RKO (cell line): ENCODE measurements around the gene TAS2R3.
"Not testable (repeated sequence)": the region's sequence is repeated elsewhere in the genome, so short reads cannot be mapped to it uniquely, and the experiment has no call there.

Experiments used
- DNase-seq: peaks from one replicate; pipeline ENCODE4 v3.0.0-alpha.2; 2016; ENCODE audit warnings: low spot score

TAS2R3 gene, protein sequence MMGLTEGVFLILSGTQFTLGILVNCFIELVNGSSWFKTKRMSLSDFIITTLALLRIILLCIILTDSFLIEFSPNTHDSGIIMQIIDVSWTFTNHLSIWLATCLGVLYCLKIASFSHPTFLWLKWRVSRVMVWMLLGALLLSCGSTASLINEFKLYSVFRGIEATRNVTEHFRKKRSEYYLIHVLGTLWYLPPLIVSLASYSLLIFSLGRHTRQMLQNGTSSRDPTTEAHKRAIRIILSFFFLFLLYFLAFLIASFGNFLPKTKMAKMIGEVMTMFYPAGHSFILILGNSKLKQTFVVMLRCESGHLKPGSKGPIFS

GRCh38 chr7:141763797-141764196 is at the start of gene TAS2R3:
Gene TAS2R3, plus strand, starts transcription at chr7:141764097. Its CDS starts 62 bp downstream, at chr7:141764159.
- DNase-seq: no peak

- no peak for DNase-seq
These were observed 49.3 kb upstream of the TAS2R3 start for GRCh38 chr7:141714571-141714970.

DNA sequence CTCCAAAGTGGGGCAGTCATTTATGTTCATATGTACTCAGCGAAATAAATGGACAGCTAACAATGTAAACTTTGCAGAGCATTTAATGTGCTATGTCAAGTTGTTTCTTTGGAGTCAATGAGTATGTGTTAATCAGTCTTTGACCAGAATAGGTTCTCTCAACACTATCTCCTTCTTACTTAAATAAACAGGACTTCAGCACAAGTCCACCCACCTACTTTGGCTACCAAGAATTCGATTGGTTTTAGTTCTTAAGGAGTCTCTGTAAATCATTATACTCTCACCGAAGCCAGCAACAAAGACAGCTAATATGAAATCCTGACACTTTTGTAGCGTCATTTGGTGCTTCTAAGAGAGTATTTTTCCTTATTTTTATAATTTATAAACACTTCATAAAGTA is 48.9 kb upstream of the TAS2R3 start:
- no peak for DNase-seq

DNA sequence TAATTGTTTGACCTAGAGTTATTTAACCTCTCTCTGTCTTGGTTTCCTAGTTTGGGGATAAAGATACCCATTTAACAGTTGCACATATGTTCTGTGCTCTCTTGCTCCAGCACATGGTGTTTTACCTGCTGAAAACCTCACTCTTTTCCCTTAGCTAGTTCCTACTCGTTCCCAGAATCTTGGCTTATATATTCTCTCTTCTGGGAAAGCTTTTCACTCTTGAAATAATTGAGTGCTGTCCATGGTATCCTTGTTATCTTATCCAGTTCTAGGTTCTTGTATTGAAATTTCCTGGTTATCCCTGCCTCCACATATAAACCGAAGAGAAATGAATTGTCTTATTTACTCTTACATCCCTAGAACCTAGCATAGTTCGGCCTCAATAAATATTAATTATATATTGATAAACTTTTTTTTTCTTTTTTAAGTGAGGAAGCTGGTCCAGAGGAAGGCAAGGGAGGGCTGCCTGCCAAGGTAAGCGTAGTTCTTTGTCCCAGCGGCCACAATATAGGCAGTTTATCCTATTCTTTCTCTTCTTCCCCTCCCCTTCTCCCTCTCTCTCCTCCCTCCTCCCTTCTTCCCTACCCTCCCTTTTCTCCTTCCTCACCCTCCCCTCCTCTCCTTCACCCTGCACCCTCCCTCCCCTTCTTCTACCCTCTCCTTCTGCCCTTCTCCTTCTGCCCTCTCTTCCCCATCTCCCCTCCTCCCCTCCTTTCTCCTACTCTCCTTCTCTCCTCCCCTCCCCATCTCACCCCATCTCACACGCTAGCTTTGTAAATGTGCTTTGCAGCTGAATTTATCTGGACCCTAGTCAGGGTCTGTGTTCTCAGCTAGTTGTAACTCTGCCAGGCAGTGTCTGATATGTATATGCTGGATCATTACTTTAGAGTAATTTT is 47.9 kb upstream of the TAS2R3 start:
- DNase-seq: no peak

DNA sequence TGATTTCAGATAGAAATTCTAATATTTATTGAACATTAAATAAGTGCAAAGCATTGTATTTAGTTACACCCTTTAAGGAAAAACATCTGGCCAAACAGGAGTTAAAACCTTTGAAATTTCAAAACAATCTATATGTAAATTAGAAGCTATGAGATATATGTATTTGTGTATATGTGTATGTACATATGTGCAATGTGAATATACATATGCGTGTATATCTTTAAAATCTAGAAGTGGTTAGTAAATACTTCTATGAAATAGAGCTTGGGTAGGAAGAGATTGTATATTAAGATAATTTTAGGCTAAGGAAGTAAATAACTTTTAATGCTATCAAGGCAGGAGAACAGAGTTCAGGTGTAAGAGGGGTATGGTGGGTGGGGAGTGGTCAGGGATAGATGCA is 46.4 kb upstream of the TAS2R3 start:
- DNase-seq: no peak

DNA sequence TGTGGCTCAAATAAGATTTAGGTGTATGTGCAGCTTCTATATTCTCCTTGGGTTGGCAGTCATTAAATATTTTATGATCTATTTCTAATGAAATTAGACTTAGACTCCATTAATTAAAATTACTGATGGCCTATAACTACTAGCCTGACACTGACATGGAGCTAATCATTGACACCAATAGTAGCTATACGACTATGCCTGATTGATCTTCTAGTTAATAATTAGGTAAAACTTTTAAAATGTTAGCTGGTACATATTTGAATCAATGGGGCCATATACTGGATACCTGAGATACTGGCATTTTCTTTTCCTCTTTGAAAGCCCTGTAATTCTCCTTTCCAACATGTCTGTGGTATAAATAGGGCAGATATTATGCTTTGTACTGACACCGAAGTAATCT is 41.4 kb upstream of the TAS2R3 start:
- DNase-seq: no peak

GRCh38 chr7:141729020-141729419 is 34.9 kb upstream of the TAS2R3 start:
- no peak for DNase-seq

- DNase-seq: no peak
These were observed 32.3 kb upstream of the TAS2R3 start for GRCh38 chr7:141731476-141732149.

DNA sequence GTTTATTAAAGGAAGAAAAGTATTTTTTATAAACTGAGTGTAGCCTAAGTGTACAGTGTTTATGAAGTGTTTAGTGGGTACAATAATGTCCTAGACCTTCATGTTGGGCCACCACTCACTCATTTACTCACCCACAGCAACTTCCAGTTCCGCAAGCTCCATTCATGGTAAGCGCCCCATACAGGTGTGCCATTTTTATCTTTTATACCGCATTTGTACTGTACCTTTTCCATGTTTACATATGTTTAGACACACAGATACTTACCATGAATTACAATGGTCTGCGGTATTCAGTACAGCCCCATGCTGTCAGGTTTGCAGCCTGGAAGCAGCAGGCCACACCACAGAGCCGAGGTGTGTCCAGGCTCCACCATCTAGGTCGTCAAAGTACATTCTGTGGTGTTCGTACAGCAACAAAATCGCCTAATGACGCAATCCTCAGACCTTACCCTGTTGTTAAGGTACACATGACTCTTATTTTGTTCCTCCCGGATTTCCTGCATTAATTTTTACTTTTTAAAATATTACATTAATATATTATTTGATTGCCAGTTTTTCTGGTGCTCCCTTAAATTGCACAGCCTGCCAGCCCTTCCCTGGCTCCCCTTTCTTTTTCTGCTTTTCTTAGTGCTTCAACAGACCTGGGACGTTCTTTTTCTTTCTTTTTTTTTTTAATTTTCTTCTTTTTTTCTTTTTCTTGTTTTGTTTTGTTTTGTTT is 26.6 kb upstream of the TAS2R3 start:
- peak; percentile 63 for DNase-seq

GRCh38 chr7:141737836-141738591 is 25.9 kb upstream of the TAS2R3 start, which contains the start of gene SSBP1:
Gene SSBP1, plus strand, starts transcription at chr7:141738358. Its CDS starts 809 bp downstream, at chr7:141739167.
- DNase-seq: peak; percentile 99

DNA sequence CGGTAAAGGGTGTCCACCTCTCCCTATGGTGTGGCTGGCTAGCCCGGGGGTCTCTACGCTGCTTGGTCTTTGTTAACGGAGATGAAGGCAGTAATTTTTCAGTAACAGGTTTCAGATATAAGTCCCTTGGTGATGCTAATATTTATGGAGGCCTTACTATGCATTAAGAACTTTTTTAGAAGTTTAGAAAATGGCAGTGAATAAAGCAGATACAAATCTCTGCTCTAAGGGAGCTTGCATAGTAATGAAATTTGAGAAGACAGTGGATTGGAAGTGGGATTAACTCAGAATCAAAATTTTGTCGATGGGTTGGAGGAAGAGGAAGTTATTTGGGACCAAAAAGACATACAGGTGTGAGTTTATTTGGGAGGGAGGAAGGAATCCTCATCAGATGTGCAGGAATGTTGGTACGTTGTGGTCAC is 25.3 kb upstream of the TAS2R3 start:
- no peak for DNase-seq

- no peak for DNase-seq
These were observed 24.6 kb upstream of the TAS2R3 start for GRCh38 chr7:141739250-141739649.

DNA sequence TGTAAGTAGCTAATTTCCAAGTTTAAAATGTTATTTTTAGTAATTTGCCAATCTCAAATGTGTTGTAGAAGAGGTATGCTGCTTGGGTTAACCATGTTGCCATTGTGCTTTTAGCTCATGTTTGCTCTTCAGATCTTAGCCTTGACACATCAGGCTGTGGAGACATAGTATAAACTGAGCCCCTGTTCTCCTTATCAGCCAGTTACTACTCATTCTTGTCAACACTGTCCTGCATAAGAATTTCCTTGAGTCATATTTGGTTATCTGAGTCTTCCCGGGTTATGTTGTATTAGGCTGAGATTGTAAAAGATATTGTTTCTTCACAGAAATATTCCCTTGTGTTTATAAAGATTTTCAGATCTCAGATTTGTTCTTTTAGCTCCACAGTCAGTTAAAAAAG is 21.7 kb upstream of the TAS2R3 start:
- no peak for DNase-seq

- DNase-seq: no peak
These were observed 19.8 kb upstream of the TAS2R3 start for GRCh38 chr7:141744131-141744530.

DNA sequence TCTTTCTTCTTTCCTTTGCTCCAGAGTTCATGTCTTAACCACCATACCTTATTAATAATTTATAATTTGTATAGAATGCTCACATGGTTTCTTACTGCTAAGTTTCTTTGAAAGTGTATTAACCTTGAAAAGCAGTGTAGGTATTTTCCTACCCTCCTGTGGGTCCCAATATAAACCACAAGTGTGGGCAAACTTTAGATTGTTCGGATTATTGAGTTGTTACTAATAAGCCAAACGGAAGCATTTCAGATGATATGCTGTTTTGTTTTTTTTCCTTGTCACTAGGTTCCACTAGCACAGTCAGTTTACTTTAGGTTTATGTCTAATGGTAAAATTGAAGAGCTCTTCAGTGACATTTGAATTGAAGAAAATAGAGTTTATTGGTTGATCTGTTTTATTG is 15.5 kb upstream of the TAS2R3 start:
- DNase-seq: no peak

DNA sequence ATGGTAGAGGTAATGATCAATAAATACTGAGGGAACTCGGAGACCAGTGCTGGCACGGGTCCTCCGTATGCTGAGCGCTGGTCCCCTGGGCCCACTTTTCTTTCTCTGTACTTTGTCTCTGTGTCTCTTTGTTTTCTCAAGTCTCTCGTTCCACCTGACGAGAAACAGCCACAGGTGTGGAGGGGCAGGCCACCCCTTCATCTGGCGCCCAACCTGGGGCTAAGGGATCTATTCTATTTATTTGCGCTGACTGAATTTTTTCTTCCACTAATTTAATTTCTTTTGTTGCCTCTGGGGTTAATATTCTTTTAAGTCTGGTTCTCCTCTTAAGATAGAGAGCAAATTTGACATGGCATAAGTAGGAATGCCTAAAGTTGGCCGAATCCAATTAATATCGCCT is 12.0 kb upstream of the TAS2R3 start:
- not testable (repeated sequence) for DNase-seq

DNA sequence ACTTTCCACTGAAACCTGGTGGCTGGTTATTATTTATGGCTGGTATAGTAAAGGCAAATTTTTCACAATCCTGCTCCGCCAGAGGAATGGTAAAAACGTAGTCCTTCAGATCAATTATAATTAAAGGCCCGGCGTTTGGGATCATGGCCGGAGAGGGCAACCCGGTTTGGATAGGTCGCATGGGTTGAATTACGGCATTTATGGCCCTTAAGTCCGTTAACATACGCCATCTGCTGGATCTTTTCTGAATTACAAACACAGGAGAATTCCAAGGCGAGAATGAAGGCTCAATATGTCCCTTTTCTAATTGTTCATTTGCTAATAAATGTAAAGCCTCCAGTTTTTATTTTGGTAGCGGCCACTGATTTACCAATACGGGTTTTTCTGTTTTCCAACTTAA is 11.3 kb upstream of the TAS2R3 start:
- DNase-seq: no peak

DNA sequence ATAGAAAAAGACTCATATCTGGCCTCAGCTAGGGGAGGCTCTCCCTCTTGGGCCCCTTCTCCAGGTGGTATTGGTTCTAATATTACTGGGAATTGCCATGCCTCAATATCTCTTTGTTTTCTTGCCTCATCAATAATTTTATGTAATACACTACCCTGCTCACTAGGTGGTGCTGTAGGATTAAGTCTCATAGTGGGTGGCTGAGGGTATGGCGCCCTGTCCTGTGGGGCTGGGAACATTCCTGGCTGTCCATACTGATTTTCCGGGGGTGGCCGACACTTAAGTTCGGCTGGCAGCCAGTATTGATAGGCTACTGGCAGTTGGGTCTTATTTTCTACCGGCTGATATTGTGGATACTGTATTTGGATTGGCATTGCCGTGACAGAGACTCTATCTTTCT is 9.0 kb upstream of the TAS2R3 start:
- peak; percentile 60 for DNase-seq

- not testable (repeated sequence) for DNase-seq
These were observed 6.2 kb downstream of the TAS2R3 start for GRCh38 chr7:141770083-141770583.

DNA sequence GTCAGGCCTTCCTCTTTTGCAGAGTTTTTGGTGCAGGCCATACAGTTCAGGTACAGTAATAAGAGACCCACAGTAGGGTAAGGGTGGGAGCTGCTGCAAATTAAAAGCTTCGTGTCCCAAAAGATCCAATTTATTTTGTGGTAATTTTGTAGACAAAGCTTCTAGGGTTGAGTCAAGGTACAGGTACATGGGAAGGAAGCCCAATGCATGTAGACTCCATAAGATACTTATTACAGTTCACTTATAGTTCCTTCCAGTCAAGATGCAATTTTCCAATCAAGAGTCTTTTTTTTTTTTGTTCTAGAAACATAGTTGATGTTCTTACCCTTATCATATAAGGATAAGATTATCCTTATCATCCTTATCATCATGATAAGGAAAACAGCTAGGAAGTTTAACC is 12.5 kb downstream of the TAS2R3 start, which contains the start of gene TAS2R4:
TAS2R4 (plus strand) TSS at position 301 of the 400 bp plus-strand sequence. CDS start 1,815 bp downstream, outside the sequence.
- DNase-seq: no peak
